GM12875 (cell line): ENCODE measurements around the gene ADAMTS8.

ENCODE experiments used
- H3K4me3 ChIP-seq: one replicate; pipeline ENCODE4 v1.5.1; 2011; ENCODE audit warnings: low read depth, low read length, control low read depth
- TF ChIP-seq, protein P1 (sequence below): IDR thresholded peaks from 2 replicates; pipeline ENCODE4 v1.5.1; 2011; ENCODE audit warnings: low read depth, mild to moderate bottlenecking, control low read depth, inconsistent platforms, low read length, moderate library complexity, borderline replicate concordance; ENCODE audit not compliant: insufficient read depth

ADAMTS8 gene

DNA sequence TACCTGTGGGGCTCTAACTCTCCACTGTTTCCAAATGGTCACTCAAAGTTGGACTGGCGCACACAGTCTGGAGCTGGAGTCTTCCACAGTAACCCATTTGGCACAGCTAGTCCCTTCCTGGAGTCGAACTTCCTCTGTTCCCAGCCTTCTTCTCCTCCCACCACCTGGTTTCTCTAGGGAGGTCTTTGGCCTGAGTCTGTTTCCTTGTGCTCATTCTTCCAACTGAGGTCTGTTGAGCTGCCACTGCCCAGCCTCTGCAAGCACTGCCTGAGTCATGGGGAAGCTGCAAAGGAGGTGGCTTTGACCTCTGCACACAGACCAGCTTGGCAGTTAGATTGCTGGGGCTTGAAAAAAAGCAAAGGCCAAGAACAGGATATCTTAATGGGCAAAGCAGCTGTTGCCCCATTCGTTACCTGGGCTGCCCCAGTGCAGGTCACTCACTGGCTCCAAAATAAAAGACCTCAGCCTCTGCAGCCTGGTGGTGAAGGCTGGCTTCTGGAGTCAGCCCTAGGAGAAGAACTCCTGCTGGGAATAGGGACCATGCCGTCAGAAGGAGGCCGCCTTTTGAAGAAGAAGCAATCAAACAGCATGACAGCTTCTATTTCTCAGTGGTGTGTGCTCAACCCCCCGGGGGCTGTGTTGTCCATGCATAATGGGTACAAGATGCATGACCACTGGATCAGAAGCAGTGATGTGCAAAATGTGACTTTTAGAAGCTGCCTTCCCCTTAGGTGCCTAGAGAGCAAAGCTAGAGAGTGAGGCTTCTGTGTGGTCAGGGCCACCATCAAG is 23.0 kb upstream of the ADAMTS8 start:
- no peak overlapping the region for H3K4me3 ChIP-seq
- TF ChIP-seq, protein P1, sequence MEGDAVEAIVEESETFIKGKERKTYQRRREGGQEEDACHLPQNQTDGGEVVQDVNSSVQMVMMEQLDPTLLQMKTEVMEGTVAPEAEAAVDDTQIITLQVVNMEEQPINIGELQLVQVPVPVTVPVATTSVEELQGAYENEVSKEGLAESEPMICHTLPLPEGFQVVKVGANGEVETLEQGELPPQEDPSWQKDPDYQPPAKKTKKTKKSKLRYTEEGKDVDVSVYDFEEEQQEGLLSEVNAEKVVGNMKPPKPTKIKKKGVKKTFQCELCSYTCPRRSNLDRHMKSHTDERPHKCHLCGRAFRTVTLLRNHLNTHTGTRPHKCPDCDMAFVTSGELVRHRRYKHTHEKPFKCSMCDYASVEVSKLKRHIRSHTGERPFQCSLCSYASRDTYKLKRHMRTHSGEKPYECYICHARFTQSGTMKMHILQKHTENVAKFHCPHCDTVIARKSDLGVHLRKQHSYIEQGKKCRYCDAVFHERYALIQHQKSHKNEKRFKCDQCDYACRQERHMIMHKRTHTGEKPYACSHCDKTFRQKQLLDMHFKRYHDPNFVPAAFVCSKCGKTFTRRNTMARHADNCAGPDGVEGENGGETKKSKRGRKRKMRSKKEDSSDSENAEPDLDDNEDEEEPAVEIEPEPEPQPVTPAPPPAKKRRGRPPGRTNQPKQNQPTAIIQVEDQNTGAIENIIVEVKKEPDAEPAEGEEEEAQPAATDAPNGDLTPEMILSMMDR, result no peak

DNA sequence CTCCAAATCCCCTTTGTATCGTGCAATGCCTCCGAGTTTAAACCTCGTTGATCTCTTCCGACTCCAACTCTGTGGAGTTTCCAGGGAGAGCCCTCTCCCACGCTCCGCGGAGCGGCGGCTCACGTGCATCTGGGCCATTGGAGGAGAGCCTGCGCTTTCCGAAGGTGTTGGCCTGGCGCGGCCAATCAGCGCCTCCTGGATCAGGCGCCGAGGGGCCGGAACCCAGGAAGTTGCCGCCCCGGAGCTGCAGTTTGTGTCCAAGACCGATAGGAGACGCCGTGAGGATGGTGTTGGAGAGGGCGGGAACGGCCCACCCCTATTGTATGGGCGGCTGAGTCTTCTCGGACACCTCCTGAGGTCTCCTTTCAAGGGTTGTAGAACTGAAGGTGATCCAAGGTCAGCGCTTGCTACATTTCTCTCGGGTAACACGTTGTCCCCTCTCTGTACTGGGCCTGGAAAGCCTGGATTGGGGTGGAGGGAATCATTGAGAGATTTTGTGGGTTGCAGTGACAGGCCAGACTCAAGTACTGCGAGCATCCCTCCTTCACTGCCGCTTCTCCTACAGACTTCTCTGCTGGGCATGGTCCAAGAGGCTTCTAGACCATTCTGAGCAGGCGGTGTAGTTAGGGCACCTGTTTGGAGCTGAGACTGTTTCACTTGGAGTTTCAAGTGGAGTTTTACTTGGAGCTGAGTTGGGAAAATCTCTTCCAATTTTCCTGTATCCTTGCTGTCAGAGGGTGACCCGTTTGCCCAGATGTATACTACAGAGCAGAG is 21.8 kb upstream of the ADAMTS8 start:
- no peak overlapping the region for H3K4me3 ChIP-seq
- TF ChIP-seq, protein P1, result no peak

DNA sequence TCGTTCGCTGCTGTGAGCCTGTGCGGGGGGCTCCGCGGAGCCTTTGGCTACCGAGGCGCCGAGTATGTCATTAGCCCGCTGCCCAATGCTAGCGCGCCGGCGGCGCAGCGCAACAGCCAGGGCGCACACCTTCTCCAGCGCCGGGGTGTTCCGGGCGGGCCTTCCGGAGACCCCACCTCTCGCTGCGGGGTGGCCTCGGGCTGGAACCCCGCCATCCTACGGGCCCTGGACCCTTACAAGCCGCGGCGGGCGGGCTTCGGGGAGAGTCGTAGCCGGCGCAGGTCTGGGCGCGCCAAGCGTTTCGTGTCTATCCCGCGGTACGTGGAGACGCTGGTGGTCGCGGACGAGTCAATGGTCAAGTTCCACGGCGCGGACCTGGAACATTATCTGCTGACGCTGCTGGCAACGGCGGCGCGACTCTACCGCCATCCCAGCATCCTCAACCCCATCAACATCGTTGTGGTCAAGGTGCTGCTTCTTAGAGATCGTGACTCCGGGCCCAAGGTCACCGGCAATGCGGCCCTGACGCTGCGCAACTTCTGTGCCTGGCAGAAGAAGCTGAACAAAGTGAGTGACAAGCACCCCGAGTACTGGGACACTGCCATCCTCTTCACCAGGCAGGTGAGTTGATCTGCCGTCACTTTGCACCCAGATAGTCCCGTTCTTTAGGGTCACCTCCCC is 21.0 kb upstream of the ADAMTS8 start:
- TF ChIP-seq, protein P1, result no peak
- no peak overlapping the region for H3K4me3 ChIP-seq

- TF ChIP-seq, protein P1, result no peak
- no peak within 1 kb of the TSS for H3K4me3 ChIP-seq
Observed at GRCh38 chr11:130448416-130449309, 20.3 kb upstream of the ADAMTS8 start, which contains the start of gene ADAMTS15. Gene ADAMTS15, plus strand, starts transcription at chr11:130448645. Its CDS starts 329 bp downstream, at chr11:130448974.

GRCh38 chr11:130448039-130448415 is 19.6 kb upstream of the ADAMTS8 start:
- H3K4me3 ChIP-seq, result no peak overlapping the region
- TF ChIP-seq, protein P1, result no peak

- H3K4me3 ChIP-seq, result no peak overlapping the region
- TF ChIP-seq, protein P1, result no peak
Observed at GRCh38 chr11:130445788-130446187, 17.4 kb upstream of the ADAMTS8 start.
